Activated T-helper 1 cell treated with anti-CD3 and anti-CD28 coated beads, Interleukin-12 subunit alpha, Interleukin-12 subunit beta, Interleukin-2, Interleukin-4 antibody, amounts not matched to agents 30 ng/mL and 10 ng/mL and 1 ng/mL, durations not matched to agents 14 hours and 24 hours and 36 hours (primary cell): ENCODE results near the gene FUOM. TPM values are rescaled to one million over a fixed set of nuclear protein-coding genes. Genes with fewer than 3 reads are reported as not detected.

ENCODE experiments used
- DNase-seq: peaks from one replicate; pipeline ENCODE4 v3.0.0; 2021; ENCODE audit warnings: low spot score
- H3K27ac Mint-ChIP-seq: one replicate; pipeline ENCODE4 v1.8.0; 2021; ENCODE audit warnings: mild to moderate bottlenecking, mixed read lengths
- H3K27me3 Mint-ChIP-seq: one replicate; pipeline ENCODE4 v1.8.0; 2022; ENCODE audit warnings: mild to moderate bottlenecking, moderate library complexity, mixed read lengths; ENCODE audit not compliant: insufficient read depth
- H3K36me3 Mint-ChIP-seq: one replicate; pipeline ENCODE4 v1.8.0; 2021; ENCODE audit warnings: low read depth, mixed read lengths
- H3K4me1 Mint-ChIP-seq: one replicate; pipeline ENCODE4 v1.8.0; 2021; ENCODE audit warnings: low read depth, mixed read lengths
- H3K4me3 Mint-ChIP-seq: one replicate; pipeline ENCODE4 v1.8.0; 2021; ENCODE audit warnings: mild to moderate bottlenecking, moderate library complexity, mixed read lengths
- H3K9me3 Mint-ChIP-seq: one replicate; pipeline ENCODE4 v1.8.0; 2021; ENCODE audit warnings: mixed read lengths
- intact Hi-C: fragments of 100-400 bp; cut with micrococcal nuclease; formaldehyde crosslinking; loops from one replicate; pipeline ENCODE4 v1.15.1; 2024
- total RNA-seq: library from RNA; stranded (reverse); gene quantifications from 2 replicates; pipeline ENCODE4 v1.2.3, GENCODE V29; 2022

FUOM gene
- total RNA-seq, 1 donor from 2014 or later, result 45.4 TPM

DNA sequence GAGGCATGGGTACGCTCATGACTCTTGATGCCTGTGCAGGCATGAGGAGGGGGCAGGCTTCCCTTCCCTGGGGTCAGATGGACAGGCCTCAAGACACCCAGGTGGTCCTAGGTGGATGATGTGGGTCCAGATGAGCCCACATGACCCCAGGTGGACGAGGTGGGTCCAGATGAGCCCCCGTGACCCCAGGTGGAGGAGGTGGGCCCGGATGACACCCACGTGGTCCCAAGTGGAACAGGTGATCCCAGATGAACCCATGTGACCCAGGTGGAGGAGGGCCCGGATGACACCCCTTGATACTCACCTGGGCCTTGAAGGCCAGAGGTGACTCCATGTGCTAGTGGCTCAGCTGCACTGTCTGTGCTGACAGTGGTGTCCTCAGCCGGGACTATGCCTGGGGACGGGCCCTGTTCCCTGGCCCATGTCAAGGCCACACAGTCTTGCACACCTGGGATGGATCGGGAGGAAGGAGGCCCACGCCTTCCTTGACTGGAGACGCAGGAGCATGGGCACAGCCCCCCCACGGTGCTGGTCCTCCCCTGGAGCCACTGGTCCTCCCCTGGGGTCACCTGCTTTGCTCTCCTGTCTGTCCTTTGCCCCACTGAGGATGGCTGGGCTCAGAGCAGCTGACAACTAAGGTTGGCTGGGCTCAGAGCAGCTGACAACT is 7.4 kb downstream of the FUOM start:
- intact Hi-C loops, result no loop called here

DNA sequence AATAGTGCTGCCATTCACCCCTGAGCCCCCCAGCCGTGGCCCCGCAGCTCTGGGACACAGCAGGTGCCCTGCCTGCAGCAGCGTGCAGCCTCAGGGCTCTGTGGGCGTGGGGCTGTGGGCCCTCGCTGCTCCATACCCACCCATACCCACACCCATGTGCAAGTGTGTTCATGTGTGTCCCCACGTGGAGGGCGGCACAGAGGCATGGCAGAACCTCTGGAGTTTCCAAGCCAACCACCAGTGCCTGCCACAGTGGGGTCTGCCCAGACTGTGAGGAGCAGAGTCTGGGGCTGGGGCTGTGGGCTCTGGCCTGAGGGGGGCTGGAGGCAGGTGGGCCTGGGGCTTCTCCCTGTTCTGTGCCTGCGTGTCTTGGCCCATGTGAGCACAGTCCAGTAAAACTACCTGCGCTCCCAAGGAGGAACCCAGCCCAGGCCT is 8.2 kb downstream of the FUOM start:
- no peak overlapping the region for H3K4me3 Mint-ChIP-seq
- no peaks in the 10 kb centered on the region for H3K4me1 Mint-ChIP-seq
- peaks cover 10% of the 10 kb centered on the region for H3K27me3 Mint-ChIP-seq
- intact Hi-C loops, result no loop called here
- H3K36me3 Mint-ChIP-seq, result no peaks in the 10 kb centered on the region
- no peak overlapping the region for H3K27ac Mint-ChIP-seq
- no peak for DNase-seq
- no peaks in the 10 kb centered on the region for H3K9me3 Mint-ChIP-seq

More for the DNA sequence above, 7.4 kb downstream of the FUOM start:
- H3K27me3 Mint-ChIP-seq, result peaks cover 3% of the 10 kb centered on the region
- H3K4me1 Mint-ChIP-seq, result no peaks in the 10 kb centered on the region
- no peak overlapping the region for H3K4me3 Mint-ChIP-seq
- no peak for DNase-seq
- H3K36me3 Mint-ChIP-seq, result no peaks in the 10 kb centered on the region
- no peaks in the 10 kb centered on the region for H3K9me3 Mint-ChIP-seq
- no peak overlapping the region for H3K27ac Mint-ChIP-seq

DNA sequence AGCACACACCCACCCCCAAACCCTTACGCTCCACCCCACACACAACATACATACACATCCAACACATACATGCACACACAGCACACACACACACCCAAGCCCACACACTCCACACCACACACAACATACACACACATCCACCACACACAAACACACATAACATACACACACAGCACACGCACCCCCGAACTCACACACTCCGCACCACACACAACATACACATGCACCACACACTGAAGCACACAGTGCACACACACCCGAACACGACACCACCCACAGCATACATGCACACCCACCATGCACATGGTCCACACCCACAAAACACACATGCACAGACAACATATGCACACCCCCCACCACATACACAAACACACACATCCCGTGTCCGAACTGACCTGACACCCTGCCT is 8.7 kb downstream of the FUOM start:
- no peak for DNase-seq
- intact Hi-C loops, result no loop called here
- Mint-ChIP-seq H3K9me3 (no peaks in the 10 kb centered on the region), H3K36me3 (no peaks in the 10 kb centered on the region), H3K27ac (no peak overlapping the region), H3K27me3 (peaks cover 10% of the 10 kb centered on the region), H3K4me3 (no peak overlapping the region), H3K4me1 (no peaks in the 10 kb centered on the region)

DNA sequence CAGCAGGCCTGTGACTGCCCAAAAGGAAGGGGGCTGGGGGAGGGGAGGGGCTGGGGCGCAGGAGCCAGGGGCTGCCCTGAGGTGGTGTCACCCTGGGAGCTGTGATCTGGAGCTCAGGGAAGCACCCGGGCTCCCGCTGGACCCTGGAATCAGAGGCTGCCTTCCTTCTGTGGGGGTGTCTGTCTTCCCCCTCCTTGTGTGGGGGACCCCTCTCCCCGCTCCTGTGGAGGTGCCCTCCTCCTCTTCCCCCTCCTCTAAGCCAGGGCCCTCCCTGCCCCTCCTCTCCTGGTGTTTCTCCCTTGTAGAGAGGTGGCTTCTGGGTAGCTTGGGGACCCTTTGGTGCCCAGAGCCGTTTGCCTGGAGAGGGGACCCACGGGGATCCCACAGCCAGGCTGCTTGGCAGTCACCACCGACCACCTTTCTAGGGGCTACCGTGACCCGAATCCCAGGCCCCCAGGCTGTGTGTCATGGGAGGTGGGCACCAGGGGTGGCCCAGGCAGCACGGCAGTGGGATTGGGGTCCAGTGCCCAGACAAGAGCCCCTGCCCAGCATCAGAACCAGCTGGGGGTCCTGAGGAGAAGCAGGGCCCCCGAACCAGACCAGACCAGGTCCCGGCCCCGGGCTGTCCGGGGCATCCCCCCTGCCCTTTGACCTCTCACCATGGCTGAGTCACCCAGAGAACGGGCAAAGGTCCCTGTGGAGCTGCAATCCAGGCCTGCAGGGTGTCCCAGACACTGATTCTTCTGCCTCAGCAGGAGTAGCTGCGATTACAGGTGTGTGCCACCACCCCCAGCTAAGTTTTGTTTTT is 9.9 kb downstream of the FUOM start:
- H3K9me3 Mint-ChIP-seq, result no peaks in the 10 kb centered on the region
- H3K27ac Mint-ChIP-seq, result no peak overlapping the region
- no peak for DNase-seq
- H3K4me3 Mint-ChIP-seq, result no peak overlapping the region
- no peaks in the 10 kb centered on the region for H3K36me3 Mint-ChIP-seq
- H3K4me1 Mint-ChIP-seq, result no peaks in the 10 kb centered on the region
- intact Hi-C loops, result no loop called here
- H3K27me3 Mint-ChIP-seq, result peaks cover 12% of the 10 kb centered on the region

DNA sequence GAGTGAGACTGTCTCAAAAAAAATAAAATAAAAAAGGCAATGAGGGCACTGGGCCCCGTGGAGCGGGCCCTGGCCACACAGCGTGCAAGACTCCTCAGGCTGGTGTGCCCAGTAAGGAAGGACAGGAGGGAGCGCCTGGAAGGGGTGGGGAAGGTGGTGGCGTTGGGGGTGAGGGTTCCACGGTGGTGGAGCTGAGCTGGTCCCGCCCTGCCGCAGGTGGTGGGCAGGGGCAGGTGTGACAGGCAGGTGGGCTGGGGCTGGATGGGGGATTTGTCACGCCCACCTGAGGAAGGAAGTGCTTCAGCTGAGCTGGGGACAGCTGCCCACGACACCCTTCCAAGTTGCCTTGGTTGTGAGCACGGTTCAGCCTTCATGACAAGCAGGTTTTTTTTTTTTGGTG is 11.4 kb downstream of the FUOM start:
- intact Hi-C loops, result no loop called here
- H3K9me3 Mint-ChIP-seq, result no peaks in the 10 kb centered on the region
- no peak for DNase-seq
- H3K4me1 Mint-ChIP-seq, result no peaks in the 10 kb centered on the region
- H3K27me3 Mint-ChIP-seq, result peaks cover 15% of the 10 kb centered on the region
- no peak overlapping the region for H3K4me3 Mint-ChIP-seq
- H3K36me3 Mint-ChIP-seq, result no peaks in the 10 kb centered on the region
- H3K27ac Mint-ChIP-seq, result no peak overlapping the region

DNA sequence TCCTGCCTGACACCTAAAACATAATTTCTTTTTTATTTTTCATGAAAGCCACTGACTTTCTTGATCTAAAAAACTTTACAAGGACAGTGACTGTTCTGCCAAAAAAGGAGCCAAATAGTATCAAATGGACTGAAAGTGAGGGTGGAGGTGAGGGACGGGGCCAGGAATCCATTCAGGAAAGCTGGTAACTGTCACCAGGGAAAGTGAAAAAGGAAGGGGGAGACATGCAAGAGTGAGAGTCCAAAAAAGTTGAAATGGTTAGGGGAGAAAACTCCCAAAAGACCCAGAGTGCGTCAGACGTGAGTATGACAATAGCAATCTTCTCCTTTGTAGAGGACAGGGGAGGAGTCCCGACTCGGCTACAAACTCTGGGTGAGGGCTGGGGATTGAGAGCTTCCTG is 13.6 kb downstream of the FUOM start:
- Mint-ChIP-seq H3K4me1 (no peaks in the 10 kb centered on the region), H3K9me3 (no peaks in the 10 kb centered on the region), H3K36me3 (no peaks in the 10 kb centered on the region), H3K4me3 (no peak overlapping the region), H3K27me3 (peaks cover 15% of the 10 kb centered on the region), H3K27ac (no peak overlapping the region)
- no peak for DNase-seq
- intact Hi-C loops, result no loop called here

DNA sequence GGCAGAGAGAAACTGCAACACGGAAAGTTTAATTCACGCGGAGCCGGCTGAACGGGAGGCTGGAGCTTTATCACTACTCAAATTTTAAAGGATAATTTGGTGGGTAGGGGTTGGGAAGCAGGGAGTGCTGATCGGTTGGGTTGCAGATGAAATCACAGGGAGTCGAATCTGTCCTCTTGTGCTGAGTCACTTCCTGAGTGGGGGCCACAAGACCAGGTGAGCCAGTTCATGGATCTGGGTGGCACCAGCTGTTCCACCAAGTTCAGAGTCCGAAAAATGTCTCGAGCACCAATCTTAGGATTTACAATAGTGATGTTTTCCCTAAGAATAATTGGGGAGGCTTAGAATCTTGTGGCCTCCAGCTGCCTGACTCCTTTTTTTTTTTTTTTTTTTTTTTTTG is 14.3 kb downstream of the FUOM start:
- peaks cover 15% of the 10 kb centered on the region for H3K27me3 Mint-ChIP-seq
- no peaks in the 10 kb centered on the region for H3K4me1 Mint-ChIP-seq
- no peaks in the 10 kb centered on the region for H3K9me3 Mint-ChIP-seq
- intact Hi-C loops, result no loop called here
- no peak for DNase-seq
- no peak overlapping the region for H3K27ac Mint-ChIP-seq
- H3K4me3 Mint-ChIP-seq, result no peak overlapping the region
- no peaks in the 10 kb centered on the region for H3K36me3 Mint-ChIP-seq

DNA sequence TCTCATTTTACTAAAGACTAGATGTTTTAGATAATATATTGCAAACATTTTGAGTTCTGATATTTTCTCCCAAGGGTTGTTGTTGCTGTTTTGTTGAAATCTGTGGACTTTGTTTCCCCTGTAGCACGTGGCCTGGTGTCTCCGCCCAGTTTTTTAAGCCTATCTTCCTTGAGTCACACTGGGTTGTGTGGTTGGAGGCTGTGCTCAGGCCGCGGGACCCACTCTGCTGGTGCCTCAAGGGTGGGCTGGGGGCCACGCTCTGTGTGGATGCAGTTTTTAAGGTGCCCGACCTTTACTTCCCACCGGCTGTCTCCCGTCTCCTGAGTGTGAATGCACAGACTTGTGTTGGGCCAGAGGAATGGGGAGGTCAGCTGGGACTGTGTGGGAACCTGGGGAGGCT is 14.9 kb downstream of the FUOM start:
- no peaks in the 10 kb centered on the region for H3K9me3 Mint-ChIP-seq
- H3K36me3 Mint-ChIP-seq, result no peaks in the 10 kb centered on the region
- H3K4me3 Mint-ChIP-seq, result no peak overlapping the region
- H3K4me1 Mint-ChIP-seq, result no peaks in the 10 kb centered on the region
- DNase-seq, result no peak
- peaks cover 15% of the 10 kb centered on the region for H3K27me3 Mint-ChIP-seq
- H3K27ac Mint-ChIP-seq, result no peak overlapping the region
- intact Hi-C loops, result no loop called here

DNA sequence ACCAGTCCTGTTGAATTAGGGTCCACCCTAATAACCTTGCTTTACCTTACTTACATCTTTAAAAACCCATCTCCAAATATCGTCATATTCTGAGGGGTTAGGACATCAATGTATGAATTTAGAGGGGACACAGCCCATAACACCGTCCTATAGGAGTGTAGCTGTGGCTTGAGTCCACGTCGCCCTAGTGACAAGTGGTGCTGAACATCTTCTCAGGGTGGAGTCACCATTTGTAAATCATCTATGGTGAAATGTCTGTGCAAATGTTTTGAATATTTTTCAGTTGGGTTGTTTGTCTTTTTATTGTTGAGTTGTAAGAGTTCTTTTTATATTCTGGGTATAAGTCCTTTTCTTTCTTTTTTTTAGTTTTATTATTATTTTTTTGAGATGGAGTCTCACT is 15.8 kb downstream of the FUOM start:
- intact Hi-C loops, result no loop called here
- H3K36me3 Mint-ChIP-seq, result no peaks in the 10 kb centered on the region
- peaks cover 15% of the 10 kb centered on the region for H3K27me3 Mint-ChIP-seq
- DNase-seq, result no peak
- no peak overlapping the region for H3K4me3 Mint-ChIP-seq
- no peak overlapping the region for H3K27ac Mint-ChIP-seq
- H3K4me1 Mint-ChIP-seq, result no peaks in the 10 kb centered on the region
- H3K9me3 Mint-ChIP-seq, result no peaks in the 10 kb centered on the region

DNA sequence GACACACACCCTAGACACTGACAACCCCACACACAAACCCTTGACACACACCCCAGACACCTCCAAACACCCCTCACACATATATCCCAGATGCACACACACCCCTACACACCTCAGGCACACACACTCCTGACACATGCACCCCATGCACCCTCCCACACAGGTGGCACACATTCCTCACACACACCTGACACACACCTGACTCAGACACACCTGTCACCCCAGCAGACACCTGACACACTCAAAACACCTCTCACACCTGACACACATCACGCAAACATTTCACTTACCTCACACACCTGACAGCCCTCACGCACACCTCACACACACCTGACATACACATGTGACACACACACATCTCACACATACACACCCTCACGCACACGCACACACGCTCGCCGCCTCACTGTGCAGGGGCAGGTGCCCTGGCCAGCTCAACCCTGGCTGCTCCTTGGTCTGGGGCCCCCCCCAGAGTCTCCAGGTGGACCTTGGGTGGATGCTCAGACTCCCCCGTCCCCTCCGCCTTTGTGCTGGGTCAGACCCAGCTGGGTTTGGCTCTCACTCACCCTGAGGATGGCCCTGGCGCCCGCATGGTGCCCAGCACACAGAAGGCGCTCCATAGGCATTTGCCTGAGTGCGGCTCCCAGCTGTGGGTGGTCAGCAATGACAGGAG is 18.0 kb downstream of the FUOM start:
- no peak overlapping the region for H3K4me3 Mint-ChIP-seq
- no peaks in the 10 kb centered on the region for H3K36me3 Mint-ChIP-seq
- intact Hi-C loops, result no loop called here
- DNase-seq, result no peak
- H3K4me1 Mint-ChIP-seq, result peaks cover 1% of the 10 kb centered on the region
- peaks cover 10% of the 10 kb centered on the region for H3K27me3 Mint-ChIP-seq
- H3K27ac Mint-ChIP-seq, result no peak overlapping the region
- no peaks in the 10 kb centered on the region for H3K9me3 Mint-ChIP-seq

DNA sequence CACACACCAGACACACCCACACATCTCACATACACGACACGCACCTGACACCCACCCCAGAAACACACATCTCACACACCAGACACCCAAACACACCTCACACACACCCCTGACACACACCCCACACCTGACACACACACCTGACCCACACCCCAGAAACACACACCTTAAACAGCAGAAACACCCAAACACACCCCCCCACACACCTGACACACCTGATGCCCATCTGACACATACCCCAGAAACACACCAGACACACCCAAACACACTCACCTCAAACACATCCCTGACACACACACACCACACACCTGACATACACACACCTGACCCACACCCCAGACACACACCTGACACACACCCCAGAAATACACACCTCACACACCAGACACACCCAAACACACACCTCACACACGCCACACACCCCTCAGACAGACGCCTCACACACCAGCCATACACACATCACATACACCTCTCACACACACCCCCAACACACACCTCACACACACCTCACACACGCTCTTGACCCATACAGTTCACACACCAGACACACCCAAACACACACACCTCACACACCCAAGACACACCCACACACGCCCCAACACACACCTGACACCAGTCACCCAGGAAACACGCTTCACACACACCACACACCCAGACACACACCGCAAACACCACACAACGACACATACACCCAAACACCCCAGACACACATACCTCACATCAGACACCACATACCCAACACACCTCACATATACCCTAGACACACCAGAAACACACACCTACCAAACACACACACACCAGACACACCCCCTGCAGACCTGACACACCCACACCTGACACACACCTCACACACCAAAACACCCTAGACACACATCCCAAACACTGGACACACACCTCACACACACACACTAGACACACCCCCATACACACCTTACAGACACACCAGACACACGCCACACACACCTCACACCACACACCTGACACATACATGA is 19.4 kb downstream of the FUOM start:
- H3K4me1 Mint-ChIP-seq, result peaks cover 6% of the 10 kb centered on the region
- DNase-seq, result no peak
- peaks cover 14% of the 10 kb centered on the region for H3K27me3 Mint-ChIP-seq
- H3K27ac Mint-ChIP-seq, result no peak overlapping the region
- no peaks in the 10 kb centered on the region for H3K36me3 Mint-ChIP-seq
- no peak overlapping the region for H3K4me3 Mint-ChIP-seq
- H3K9me3 Mint-ChIP-seq, result no peaks in the 10 kb centered on the region
- intact Hi-C loops, result no loop called here

DNA sequence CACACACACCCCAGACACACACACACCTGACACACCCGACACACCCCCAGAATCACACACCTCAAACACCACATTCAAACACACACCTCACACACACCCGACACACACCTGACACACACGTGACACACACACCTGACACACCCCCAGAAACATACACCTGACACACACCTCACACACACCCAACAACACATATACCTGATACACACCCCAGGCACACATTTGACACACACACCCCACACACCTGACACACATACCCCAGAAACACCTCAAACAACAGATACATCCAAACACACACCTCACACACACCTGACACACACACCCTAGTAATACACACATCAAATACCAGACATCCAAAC is 20.5 kb downstream of the FUOM start:
- H3K27ac Mint-ChIP-seq, result no peak overlapping the region
- H3K9me3 Mint-ChIP-seq, result no peaks in the 10 kb centered on the region
- no peak overlapping the region for H3K4me3 Mint-ChIP-seq
- no peaks in the 10 kb centered on the region for H3K36me3 Mint-ChIP-seq
- no peak for DNase-seq
- H3K27me3 Mint-ChIP-seq, result peaks cover 23% of the 10 kb centered on the region
- intact Hi-C loops, result no loop called here
- H3K4me1 Mint-ChIP-seq, result peaks cover 6% of the 10 kb centered on the region
